ENCODE measurements around the gene CAPN15.

GRCh38 chr16:582218-582613 is 54.7 kb downstream of the CAPN15 start:
- TF ChIP-seq REST (IDR thresholded peaks at IDR 0.05; ENCODE audit: insufficient read depth in 1 of 2, low read depth in 2 of 2, low read length in 2 of 2) (no peak), POLR2AphosphoS5 (IDR thresholded peaks at IDR 0.05; ENCODE audit: low read depth, low read length) (no peak), TAF1 (IDR thresholded peaks at IDR 0.05; ENCODE audit: borderline replicate concordance, insufficient read depth, low read length) (no peak), SIN3A (IDR thresholded peaks at IDR 0.05; ENCODE audit: borderline replicate concordance, insufficient read depth, low read length) (no peak), FOXP2 (optimal IDR thresholded peaks at IDR 0.05; ENCODE audit: borderline replicate concordance, extremely low read depth, extremely low read length, insufficient read depth) (no peak)

Data from PFSK-1 (cell line).